Measurements from ENCODE around the gene CNOT11.

CNOT11 gene

GRCh38 chr2:101282980-101283379 lies 30.3 kb downstream of the CNOT11 start:
- DNase-seq = no peak

DNA sequence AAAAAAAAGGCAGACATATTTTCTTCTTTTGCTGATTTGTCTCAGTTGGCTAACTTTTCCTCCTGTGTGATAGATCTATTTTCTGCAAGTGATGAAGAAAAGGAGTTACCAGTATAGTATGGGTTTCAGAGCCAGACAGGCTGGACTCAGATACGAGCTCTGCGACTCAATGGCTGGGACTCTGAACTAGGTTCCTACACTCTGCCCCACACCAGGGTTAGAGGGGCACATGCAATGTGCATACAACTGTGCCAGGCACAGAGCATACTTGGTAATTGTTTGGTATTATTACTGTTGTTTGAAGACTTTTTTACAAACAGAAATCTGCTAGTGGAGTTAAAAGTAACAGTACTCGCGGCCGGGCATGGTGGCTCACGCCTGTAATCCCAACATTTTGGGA lies 34.0 kb downstream of the CNOT11 start:
- DNase-seq = no peak

- no peak for DNase-seq
These were observed 34.6 kb downstream of the CNOT11 start for GRCh38 chr2:101287303-101287702.

DNA sequence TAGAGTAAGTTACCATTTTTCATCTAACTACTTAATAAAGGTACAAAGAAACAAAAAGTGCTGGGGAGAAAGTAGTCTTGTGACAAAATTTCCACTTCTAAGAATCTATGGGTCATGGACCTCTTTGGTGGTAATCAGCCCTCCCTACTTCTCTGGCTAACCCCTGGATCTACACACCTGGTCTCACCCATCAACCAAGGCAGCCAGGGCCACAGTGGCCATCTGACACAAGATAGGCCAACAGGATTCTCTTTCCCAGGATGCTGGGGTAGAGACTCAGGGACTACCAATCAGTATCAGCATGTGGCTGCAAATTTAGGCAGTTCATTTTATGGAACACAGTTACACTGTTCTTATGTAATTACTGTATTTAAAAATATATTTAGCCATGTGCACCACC lies 38.0 kb downstream of the CNOT11 start:
- DNase-seq = no peak

GRCh38 chr2:101291973-101292372 lies 39.3 kb downstream of the CNOT11 start:
- no peak for DNase-seq

DNA sequence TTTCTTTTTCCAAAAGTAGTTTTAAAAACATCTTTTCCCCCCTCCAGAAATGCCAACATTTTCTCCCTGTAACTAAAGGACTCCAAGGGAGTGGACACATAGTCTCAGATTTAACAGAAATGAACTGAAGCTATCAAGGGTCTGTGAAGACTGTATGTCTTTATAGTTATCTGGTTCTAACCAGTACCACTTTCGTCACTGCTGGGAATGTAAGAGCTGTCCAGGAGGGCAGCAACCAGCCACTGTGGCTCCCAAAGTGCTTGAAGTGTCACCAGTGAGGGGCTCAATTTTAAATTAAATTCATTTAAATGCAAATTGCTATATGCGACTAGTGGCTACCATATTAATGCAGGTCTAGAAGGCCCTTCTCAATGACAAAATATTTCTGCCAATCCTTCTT lies 40.9 kb downstream of the CNOT11 start:
- no peak for DNase-seq

GRCh38 chr2:101294861-101295260 lies 42.2 kb downstream of the CNOT11 start:
- no peak for DNase-seq

DNA sequence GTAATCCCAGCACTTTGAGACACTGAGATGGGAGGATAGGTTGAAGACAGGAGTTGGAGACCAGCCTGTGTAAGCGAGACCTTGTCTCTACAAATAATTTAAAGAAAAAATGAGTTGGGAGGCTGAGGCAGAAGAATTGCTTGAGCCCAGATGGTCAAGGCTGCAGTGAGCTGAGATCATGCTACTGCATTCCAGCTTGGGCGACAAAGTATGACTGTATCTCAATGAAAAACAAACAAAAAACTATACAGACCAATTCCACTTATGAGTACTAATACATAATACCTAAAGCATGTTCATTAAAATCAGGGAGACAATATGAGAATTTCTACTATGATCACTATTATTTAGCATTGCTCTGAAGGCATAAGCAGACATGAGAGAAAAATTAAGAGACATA lies 43.2 kb downstream of the CNOT11 start:
- DNase-seq = no peak

DNA sequence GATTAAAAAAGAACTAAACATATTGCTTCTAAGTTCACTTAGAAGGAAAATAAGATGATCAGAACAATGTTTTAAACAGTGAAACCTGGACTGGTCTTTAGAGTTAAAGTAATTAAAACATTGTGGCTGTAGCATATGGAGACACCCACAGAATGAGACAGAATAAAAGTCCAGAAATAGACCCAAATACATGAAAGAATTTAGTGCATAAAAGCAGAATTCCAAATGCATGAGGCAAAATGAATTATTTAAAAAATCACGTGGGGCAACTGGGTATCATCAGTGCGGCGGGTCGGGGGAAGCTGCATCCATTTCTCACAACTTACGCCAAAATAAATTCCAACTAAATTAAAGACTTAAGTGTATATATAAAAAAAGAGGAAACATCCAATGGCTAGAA lies 43.7 kb downstream of the CNOT11 start:
- no peak for DNase-seq

GRCh38 chr2:101297383-101297782 lies 44.7 kb downstream of the CNOT11 start:
- DNase-seq = no peak

DNA sequence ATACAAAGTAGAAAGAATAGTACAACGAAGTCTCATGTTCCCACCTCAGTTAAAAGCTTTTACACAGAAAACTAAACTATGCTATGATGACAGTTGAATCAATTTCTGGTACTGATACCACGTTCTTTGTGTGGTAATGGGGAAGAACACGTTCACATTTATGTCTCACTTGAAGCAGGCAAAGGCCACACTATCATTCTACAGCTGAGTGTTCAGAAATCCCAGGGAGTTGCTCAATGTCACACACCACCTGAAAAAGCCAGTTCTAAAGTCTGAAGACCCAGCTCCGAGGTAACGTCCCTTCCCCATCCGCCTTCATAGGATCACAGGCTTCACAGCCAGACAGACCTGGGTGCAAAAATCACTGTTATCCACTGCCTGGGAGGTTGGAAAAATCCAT lies 46.9 kb downstream of the CNOT11 start:
- no peak for DNase-seq

- DNase-seq = no peak
These were observed 47.5 kb downstream of the CNOT11 start for GRCh38 chr2:101300164-101300563.

- DNase-seq = no peak
These were observed 48.1 kb downstream of the CNOT11 start for GRCh38 chr2:101300836-101301235.

DNA sequence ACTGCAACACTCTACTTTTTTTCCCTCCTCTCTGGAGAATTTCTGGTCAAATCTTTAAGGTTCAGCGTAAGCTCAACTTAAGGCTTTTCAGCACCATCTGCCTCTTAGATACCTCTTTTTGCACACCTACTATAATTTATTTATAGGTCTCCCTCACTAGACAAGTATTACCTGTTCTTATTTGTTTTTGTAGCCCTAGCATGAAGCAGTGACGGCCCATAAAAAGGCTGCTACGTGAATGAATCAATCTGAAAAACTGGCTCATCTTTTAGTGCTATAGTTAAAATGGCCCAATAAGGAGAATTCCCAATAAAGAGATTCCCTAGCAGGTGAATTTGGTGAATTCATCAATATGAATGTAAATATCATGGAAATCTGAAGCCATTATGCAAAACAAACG lies 49.3 kb downstream of the CNOT11 start:
- no peak for DNase-seq

DNA sequence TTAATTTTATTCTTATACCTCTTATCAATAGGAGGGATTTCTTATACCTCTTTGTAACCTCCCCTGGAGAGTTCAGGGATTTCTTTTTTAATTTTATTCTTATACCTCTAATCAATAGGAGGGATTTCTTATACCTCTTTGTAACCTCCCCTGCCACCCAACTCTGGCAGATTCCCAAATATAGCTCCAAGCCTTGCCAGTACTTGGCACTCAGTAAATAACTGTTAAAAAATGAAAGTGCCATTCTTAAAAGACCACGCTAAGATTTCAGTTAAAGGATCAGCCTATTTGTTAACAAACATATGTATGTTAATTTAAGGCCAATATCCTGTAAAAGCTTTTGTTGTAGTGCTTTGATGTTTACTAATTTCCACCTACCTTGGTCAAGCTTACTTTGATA lies 51.0 kb downstream of the CNOT11 start:
- DNase-seq = no peak

GRCh38 chr2:101305035-101305434 lies 52.3 kb downstream of the CNOT11 start:
- no peak for DNase-seq

- DNase-seq = no peak
These were observed 52.9 kb downstream of the CNOT11 start for GRCh38 chr2:101305492-101306078.

DNA sequence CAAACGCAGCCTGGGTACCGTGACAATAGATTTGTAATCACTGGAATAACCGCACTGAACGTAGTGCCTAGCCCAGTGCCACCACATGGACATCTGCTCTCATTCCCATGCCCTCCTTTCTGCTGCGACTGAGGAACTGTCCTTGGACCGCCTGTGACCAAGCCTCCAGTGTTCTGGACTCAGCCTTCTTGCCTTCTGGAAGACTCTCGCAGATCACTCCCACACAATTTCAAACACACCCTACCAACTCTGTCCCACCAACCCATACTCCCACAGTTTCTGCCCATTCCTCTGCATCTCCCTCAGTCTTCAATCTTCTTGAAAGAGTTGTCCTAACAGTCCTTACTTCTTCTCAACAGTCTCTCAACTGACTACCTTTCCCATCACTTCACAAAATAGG lies 53.7 kb downstream of the CNOT11 start:
- no peak for DNase-seq

GRCh38 chr2:101307503-101307902 lies 54.8 kb downstream of the CNOT11 start:
- DNase-seq = no peak

DNA sequence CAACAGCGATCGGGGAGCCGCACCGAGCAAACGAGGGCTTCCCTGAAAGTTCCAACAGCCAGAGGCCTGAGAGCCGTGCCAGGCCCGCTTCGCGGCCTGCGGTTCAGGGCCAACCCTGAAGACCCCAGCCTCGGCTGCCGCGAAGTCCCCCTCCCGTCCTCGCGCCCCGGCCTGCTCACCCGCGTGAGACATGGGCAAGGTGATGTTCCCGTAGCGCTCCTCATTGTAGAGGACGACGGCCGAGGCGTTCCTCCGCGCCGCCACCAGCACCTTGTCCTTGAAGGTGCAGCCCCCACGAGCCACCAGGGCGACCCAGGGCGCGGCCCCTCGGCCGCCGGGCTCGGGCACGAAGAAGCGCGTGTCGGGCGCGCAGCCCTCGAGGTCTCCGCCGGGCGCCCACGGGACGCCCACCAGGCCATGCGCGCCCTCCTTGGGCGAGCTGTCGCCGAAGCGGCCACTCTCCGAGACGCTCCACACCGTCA lies 55.3 kb downstream of the CNOT11 start:
- DNase-seq = no peak

- peak; percentile 34 for DNase-seq
These were observed 55.9 kb downstream of the CNOT11 start, which contains the start of gene RNF149 for GRCh38 chr2:101308432-101309210. Gene RNF149 (minus strand): TSS chr2:101308701. CDS start chr2:101308588, 113 bp downstream.

GRCh38 chr2:101310090-101310833 lies 57.6 kb downstream of the CNOT11 start:
- DNase-seq = no peak

- no peak for DNase-seq
These were observed 58.4 kb downstream of the CNOT11 start for GRCh38 chr2:101310834-101311695.

Measured in NCI-H1436 treated with DMSO at 0.1 percent for 48 hours (cell line).